Measurements from ENCODE around the gene MAPKAP1. TPM values are rescaled to one million over a fixed set of nuclear protein-coding genes. Genes with fewer than 3 reads are reported as not detected.

The MAPKAP1 gene
- total RNA-seq, 2 experiments from 2014 or later: 66.2 to 78.8 TPM

- Histone ChIP-seq H3K4me2 (ENCODE audit: low read length) (no peak overlapping the region), H3K79me2 (ENCODE audit: insufficient read depth, low read depth, low read length) (no peaks in the 10 kb centered on the region), H4K20me1 (ENCODE audit: insufficient read depth, low read length) (no peaks in the 10 kb centered on the region), H3K36me3 (ENCODE audit: insufficient read depth, low read length) (peaks cover 8% of the 10 kb centered on the region), H3K9me2 (ENCODE audit: insufficient read depth, low read length) (no peaks in the 10 kb centered on the region), H3K4me1 (ENCODE audit: insufficient read depth, low read length, poor library complexity, severe bottlenecking) (no peaks in the 10 kb centered on the region), H3K9me3 (ENCODE audit: low read length) (peaks cover 20% of the 10 kb centered on the region; the same call in 1 of the 2 replicates), H2AFZ (ENCODE audit: low read length) (no peak overlapping the region), H3K27ac (ENCODE audit: low read depth, low read length, poor library complexity, severe bottlenecking) (no peak overlapping the region), H3K4me3 (ENCODE audit: low read depth, low read length, poor library complexity, severe bottlenecking) (no peak overlapping the region)
- TF ChIP-seq, protein P1, sequence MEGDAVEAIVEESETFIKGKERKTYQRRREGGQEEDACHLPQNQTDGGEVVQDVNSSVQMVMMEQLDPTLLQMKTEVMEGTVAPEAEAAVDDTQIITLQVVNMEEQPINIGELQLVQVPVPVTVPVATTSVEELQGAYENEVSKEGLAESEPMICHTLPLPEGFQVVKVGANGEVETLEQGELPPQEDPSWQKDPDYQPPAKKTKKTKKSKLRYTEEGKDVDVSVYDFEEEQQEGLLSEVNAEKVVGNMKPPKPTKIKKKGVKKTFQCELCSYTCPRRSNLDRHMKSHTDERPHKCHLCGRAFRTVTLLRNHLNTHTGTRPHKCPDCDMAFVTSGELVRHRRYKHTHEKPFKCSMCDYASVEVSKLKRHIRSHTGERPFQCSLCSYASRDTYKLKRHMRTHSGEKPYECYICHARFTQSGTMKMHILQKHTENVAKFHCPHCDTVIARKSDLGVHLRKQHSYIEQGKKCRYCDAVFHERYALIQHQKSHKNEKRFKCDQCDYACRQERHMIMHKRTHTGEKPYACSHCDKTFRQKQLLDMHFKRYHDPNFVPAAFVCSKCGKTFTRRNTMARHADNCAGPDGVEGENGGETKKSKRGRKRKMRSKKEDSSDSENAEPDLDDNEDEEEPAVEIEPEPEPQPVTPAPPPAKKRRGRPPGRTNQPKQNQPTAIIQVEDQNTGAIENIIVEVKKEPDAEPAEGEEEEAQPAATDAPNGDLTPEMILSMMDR (conservative IDR thresholded peaks at IDR 0.05; ENCODE audit: low read length): no peak
- TF ChIP-seq EZH2phosphoT487 (IDR thresholded peaks at IDR 0.05; ENCODE audit: borderline replicate concordance, low read depth, low read length): no peak
- intact Hi-C loops (cut with micrococcal nuclease; ENCODE audit: unreplicated experiment): no loop called here
- BruUV-seq (replicated peaks): no TSS peak
- no peak for DNase-seq (ENCODE audit: low spot score)
- POLR2A ChIA-PET: no interaction called here
- CTCF ChIA-PET (ENCODE audit: unreplicated experiment): no interaction called here
Observed at GRCh38 chr9:125457357-125457756, 249.7 kb downstream of the MAPKAP1 start.

GRCh38 chr9:125455876-125456275 is 251.1 kb downstream of the MAPKAP1 start:
- ChIA-PET POLR2A (no interaction called here), CTCF (ENCODE audit: unreplicated experiment) (no interaction called here)
- no peaks in the 10 kb centered on the region for H4K20me1 ChIP-seq (ENCODE audit: insufficient read depth, low read length)

DNA sequence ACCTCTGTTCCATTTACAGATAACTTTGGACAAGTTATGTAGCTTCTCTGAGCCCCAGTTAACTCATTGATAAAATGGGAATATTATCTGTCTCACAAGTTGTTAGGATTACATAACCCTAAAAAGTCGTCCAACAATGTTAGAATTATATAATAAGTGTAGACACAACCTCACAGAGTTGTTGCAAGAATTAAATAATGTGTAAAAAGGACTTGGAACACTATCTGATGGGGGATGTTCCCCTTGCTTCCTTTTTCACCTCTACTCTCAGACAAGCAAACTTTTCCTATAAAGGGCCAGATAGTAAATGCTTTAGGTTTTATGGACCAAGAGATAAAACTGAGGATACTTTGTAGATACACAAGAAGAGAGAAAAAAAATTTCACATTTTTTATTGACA is 251.9 kb downstream of the MAPKAP1 start:
- Histone ChIP-seq H2AFZ (ENCODE audit: low read length) (no peak overlapping the region), H3K27ac (ENCODE audit: low read depth, low read length, poor library complexity, severe bottlenecking) (no peak overlapping the region), H3K4me1 (ENCODE audit: insufficient read depth, low read length, poor library complexity, severe bottlenecking) (no peaks in the 10 kb centered on the region), H4K20me1 (ENCODE audit: insufficient read depth, low read length) (no peaks in the 10 kb centered on the region), H3K79me2 (ENCODE audit: insufficient read depth, low read depth, low read length) (no peaks in the 10 kb centered on the region), H3K4me2 (ENCODE audit: low read length) (no peak overlapping the region), H3K9me3 (ENCODE audit: low read length) (peaks cover 20% of the 10 kb centered on the region; the same call in 1 of the 2 replicates), H3K9me2 (ENCODE audit: insufficient read depth, low read length) (no peaks in the 10 kb centered on the region), H3K36me3 (ENCODE audit: insufficient read depth, low read length) (peaks cover 12% of the 10 kb centered on the region), H3K4me3 (ENCODE audit: low read depth, low read length, poor library complexity, severe bottlenecking) (no peak overlapping the region)
- CTCF ChIA-PET (ENCODE audit: unreplicated experiment): no interaction called here
- no TSS peak for BruUV-seq (replicated peaks)
- intact Hi-C loops (cut with micrococcal nuclease; ENCODE audit: unreplicated experiment): no loop called here
- no peak for DNase-seq (ENCODE audit: low spot score)
- no peak for TF ChIP-seq EZH2phosphoT487 (IDR thresholded peaks at IDR 0.05; ENCODE audit: borderline replicate concordance, low read depth, low read length)
- TF ChIP-seq, protein P1 (conservative IDR thresholded peaks at IDR 0.05; ENCODE audit: low read length): no peak
- POLR2A ChIA-PET: no interaction called here

More at GRCh38 chr9:125455876-125456275, 251.1 kb downstream of the MAPKAP1 start:
- TF ChIP-seq, protein P1 (conservative IDR thresholded peaks at IDR 0.05; ENCODE audit: low read length): no peak
- no peak for TF ChIP-seq EZH2phosphoT487 (IDR thresholded peaks at IDR 0.05; ENCODE audit: borderline replicate concordance, low read depth, low read length)
- intact Hi-C loops (cut with micrococcal nuclease; ENCODE audit: unreplicated experiment): no loop called here
- no TSS peak for BruUV-seq (replicated peaks)
- Histone ChIP-seq H3K9me2 (ENCODE audit: insufficient read depth, low read length) (no peaks in the 10 kb centered on the region), H3K27ac (ENCODE audit: low read depth, low read length, poor library complexity, severe bottlenecking) (no peak overlapping the region), H3K9me3 (ENCODE audit: low read length) (peaks cover 20% of the 10 kb centered on the region; the same call in 1 of the 2 replicates), H3K79me2 (ENCODE audit: insufficient read depth, low read depth, low read length) (no peaks in the 10 kb centered on the region), H3K36me3 (ENCODE audit: insufficient read depth, low read length) (peaks cover 12% of the 10 kb centered on the region), H2AFZ (ENCODE audit: low read length) (no peak overlapping the region), H3K4me2 (ENCODE audit: low read length) (no peak overlapping the region), H3K4me1 (ENCODE audit: insufficient read depth, low read length, poor library complexity, severe bottlenecking) (no peaks in the 10 kb centered on the region), H3K4me3 (ENCODE audit: low read depth, low read length, poor library complexity, severe bottlenecking) (no peak overlapping the region)
- no peak for DNase-seq (ENCODE audit: low spot score)
